HG03196 (cell line): Measurements from ENCODE around the gene TUBGCP3.

Source experiments
- ATAC-seq: cut with Tn5 transposase; IDR thresholded peaks from one replicate; pipeline ENCODE4 v1.9.1; 2021; ENCODE audit not compliant: unreplicated experiment

The TUBGCP3 gene

DNA sequence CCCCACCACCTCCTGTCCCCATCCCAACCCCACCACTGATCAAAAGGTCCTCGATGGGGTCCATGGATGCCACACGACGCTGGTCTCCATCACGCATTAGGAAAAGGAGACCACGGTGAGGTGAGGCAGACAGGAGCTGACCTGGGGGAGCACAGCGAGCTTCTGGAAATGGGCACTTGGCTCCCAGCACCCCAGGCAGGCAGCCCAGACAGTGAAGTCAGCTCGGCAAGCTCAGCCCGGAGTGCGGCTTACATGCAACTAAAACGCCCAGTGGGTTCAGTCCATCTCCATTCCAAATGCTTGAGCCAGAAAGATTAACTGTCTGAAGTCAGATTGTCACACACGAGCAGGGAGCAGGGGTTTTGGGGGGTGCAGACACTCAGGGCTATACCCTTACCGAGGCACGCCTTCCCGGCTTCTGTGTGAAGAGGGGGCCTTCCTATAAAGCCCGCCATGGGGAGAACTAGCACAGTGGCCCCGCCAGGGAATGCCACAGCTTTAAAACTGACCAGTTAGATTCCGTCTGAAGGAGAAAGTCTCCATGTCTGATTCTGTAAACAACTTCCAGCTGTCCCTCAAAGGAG is 132.4 kb downstream of the TUBGCP3 start:
- ATAC-seq = no peak

- no peak for ATAC-seq
Observed at GRCh38 chr13:112454648-112455334, 133.2 kb downstream of the TUBGCP3 start.

DNA sequence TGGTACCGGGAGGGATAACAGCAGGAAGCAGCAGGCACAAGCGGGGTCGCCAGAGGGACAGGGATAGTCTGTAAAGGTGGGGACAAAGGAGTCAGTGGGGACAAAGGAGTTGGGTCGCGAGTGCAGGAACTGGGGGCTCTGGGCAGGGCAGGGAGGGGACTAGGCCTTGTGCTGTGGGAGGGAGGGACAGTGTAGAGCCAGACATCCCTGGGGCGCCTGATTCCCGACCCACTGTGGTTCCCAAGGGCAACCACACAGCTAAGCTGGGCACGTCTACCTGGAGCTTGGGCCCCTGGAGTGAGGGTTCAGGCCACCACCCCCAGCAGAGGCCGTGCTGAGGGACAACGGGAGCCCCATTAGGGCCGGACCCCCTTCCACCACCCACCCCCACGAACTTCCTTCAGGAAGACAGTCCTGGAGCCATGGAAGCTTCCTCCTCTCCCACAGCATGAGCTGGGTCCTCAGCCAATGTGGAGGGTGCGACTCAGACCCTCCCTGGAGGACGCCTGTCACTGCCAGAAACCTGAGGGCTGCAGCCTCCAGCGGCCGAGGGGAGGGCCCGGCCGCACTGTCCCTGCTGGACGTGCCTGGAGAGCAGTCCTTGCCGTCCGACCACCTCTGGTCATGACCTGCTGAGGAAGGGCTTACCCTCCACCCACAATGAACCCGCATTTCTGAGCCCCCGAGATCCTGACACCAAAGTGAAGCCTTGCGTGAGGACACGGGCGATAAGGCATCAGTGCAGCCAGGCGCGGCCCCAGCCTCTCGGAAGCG is 133.9 kb downstream of the TUBGCP3 start:
- no peak for ATAC-seq

DNA sequence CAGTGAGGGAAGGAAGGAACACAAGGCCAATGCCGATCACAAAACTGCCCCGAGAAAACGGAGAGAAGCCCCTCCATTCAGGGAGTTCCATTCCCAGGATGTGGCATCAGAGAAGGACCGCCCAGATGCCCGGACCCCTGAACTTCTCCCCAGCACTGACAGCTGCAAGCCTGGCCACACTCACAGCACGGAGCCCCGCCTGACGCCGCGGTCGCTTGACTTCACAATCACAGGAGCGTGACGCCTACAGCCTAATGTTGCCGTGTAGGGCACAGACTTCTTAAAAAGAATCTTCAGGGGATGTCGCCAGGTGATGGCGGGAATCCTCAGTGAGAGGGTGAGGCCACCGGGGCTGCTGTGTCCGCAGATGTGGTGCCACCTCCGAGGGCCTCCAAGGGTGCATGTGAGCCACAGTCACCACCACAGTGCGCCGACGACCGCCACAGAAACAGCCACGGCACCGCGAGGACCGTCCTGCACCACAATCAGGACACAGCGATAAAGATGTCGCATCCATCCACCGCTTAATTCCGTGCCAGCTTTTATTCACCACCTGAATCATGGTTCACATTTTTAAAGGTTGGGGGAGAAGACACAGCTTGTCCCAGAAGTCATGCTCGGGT is 134.6 kb downstream of the TUBGCP3 start:
- ATAC-seq = no peak

- ATAC-seq = no peak
Observed at GRCh38 chr13:112452380-112453206, 135.4 kb downstream of the TUBGCP3 start.

DNA sequence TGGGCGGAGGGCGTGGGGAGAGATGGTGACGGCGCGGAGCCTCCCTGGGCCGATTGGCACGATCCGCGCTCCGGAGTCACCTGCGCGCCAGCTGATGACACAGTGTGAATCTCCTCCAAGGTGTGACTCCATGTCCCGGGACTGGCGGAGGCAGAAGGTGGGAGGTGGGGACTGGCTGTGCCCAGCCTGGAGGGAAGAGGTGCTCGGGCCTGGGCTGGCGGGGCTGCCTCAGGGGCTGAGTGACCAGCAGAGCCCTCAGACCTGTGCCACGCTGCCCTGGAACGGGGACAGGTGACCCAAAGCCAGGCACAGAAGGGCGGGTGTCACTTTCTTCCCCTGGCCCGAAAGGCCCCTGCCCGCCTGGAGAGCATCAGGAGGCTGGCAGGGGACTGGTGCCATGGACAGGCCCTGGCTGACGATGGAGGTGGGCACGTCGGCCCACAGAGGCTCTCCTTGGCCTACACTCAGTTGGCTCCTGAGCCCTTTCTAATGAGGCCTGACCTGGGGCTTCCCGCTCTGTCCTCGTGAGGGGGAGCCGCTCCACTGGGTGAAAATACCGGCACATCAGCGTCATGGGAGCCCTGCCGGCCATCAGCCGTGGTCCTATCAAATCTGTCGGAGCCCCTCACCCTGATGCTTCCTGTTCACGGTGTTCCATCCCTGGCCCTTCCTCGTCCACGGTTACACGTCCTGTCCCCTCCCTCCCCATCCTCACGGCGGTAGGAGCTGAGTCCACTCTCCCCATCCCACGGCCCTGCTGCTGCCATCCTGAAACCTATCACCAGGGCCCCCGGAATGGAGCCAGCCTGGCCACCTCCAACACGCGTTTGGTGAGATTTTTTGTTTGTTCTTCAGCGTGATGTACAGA is 136.2 kb downstream of the TUBGCP3 start:
- no peak for ATAC-seq

GRCh38 chr13:112450904-112451240 is 137.1 kb downstream of the TUBGCP3 start:
- no peak for ATAC-seq

GRCh38 chr13:112450118-112450903 is 137.6 kb downstream of the TUBGCP3 start:
- no peak for ATAC-seq

- ATAC-seq = no peak
Observed at GRCh38 chr13:112449545-112449930, 138.4 kb downstream of the TUBGCP3 start.

DNA sequence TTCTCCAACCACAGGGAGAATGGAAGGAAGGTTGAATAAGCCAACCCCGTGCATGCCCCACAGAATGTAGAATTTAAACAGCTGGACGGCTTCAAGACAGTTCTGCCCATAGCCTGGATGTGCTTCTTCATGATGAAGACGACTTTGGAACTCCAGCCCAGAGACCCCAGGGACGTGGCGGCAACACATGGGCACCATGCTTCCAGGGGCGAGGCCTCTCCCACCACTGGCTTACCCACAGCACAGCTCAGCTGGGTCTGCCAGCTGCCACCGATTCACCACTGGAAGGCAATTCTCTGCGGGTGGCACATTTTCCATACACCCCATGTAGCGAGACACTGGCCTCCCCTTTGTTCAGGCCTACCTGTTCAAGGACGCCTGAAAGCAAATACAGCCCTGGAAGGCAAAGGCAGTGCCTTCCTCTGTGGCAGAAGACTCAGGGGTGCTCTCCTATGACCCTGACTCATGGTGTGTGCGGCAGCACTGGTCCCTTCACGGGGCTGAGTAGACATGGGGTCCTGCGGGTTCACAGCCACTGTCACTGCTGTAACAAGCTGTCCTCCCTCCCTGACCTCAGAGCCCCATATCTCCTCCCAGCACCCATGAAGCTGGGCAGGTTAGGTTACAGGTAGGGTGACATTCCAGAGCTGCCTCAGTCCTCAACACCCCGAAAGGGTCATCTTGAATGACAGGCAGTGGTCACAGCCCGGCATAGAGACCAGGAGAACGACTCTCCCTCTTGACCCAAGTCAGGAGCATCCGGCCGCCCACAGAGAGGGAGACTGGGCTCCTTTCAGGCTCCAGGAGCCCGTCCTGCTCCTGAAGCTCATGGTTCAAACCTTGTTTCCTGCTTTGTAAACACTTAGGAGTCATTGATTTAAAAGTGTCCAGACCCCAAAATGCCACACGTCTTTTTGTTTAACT is 139.1 kb downstream of the TUBGCP3 start:
- ATAC-seq = no peak

DNA sequence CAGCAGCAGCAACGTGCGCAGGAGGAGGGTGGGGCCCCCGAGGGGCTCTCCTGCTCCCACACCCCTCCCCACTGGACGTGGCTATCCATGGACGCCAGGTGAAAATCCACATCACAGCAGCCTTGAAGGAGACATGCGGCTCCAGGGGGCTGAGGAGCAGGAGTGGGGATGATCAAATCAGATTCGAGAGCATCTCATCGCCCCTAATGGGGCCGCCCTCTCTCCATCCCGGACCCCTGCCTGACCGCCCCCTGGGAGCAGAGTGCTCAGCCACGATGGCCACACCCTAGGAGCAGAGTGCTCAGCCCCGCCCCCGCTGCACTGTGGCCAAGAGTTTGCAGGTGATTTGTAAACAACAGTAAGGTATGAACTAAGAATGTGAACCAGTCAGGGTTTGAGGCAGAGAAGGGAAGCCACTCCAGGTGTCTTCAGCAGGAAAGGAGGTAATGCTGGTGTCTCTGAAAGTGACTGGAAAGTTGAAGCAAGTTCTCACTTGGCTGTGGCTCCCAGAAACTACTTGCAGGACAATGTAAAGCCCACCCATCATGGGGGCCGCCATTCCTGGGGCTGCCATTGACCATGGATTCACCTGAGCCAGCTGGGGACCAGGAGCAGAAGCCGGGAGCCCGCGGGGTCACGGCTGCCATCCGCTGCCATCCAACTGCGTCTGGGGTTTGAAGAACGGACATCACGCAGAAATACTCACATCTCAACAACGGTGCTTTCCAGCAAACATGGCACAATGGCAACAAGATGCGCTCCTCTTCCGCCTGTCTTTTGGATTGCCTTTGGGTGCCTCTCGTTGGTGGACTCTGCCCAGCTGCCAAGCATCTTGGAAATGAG is 140.0 kb downstream of the TUBGCP3 start:
- ATAC-seq = no peak

DNA sequence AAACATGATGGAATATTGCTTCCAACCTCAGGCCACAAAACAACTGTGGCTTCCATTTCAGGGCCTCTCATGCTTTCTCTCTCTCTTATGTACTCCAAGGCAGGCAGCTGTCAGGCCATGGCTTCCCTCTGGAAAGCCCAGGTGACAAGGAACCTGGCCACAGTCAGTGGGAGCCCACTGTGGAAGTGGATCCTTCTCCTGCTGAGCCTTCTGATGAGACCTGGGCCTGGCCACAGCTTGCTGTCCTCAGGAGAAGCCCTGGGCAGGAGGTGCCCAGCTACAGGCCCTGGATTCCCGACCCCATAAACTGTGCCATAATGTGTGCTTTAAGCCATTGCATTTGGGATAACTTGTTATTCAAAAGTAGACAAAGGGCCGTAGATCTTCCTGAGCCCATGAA is 140.6 kb downstream of the TUBGCP3 start:
- ATAC-seq = no peak

DNA sequence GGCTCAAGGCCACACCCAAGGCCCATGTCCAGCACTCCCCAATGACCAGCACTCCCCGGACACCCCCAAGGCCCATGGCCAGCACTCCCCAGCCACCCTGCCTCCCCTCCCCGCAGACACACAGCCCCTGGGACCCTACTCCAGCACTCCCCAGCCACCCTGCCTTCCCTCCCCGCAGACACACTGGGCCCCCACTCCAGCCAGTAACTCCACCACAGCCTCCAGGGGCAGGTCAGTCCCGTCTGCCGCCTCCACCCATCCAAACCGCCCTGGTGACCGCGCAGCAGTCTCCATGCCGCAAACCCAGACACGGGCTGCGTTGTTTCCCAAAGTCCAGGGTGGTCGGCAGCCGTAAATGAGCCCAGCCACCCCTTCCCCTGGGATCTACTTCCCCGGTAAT is 141.1 kb downstream of the TUBGCP3 start:
- ATAC-seq = no peak

GRCh38 chr13:112446347-112446861 is 141.5 kb downstream of the TUBGCP3 start:
- no peak for ATAC-seq

DNA sequence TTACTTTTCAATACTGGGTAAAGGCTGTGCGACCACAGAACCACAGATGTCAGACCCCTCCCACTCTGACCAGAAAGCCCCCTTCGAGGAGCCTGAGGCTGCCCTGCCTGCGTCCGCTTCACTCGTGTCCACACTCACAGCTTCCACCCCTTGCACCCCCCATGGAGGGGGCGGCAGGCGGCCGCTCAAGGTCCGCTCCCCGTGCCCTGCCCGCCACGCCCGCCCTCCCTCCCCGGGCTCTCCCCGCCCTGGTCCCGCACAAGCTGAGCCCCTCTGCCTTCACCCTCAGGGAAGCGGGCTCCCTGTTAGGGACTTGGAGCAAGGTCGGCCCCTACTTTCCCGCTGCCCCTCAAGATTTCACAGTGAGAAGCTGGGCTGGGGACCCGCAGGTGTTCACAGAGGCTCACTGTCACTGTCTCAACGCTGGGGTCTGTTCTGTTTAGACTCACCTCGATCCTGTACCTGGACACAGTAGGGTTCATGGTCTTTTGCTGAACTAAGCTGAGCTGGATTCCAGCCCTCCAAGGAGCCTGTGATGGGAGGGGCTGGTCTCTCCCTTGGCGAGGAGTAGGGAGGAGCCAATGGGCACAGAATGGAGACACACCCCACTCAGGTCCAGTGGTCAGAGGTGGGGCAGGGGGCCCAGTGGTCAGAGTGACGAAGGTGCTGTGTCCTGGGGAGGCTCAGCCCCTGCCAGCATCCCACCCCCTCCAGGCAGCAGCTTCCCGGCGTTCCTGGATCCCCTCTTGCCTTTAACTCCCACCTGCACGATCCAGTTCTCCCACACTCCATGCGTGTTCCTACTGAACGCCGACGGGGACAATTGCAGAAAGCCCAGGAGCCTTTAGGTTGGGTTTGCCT is 142.3 kb downstream of the TUBGCP3 start:
- no peak for ATAC-seq
